ENCODE results near the gene FAM78A.

GRCh38 chr9:131222460-131222859, 53.9 kb downstream of the FAM78A start:
- TF ChIP-seq CTCF (IDR thresholded peaks at IDR 0.05; ENCODE audit: low read depth, low read length), result no peak
- no peak for TF ChIP-seq MYC (IDR thresholded peaks at IDR 0.05; ENCODE audit: low read depth, low read length)
- TF ChIP-seq MAX (IDR thresholded peaks at IDR 0.05; ENCODE audit: low read depth, low read length), result no peak

All from NB4 (cell line).